Posterior cingulate gyrus (tissue), 11 donors: Measurements from ENCODE around the gene RERG.

Experiments
- DNase-seq, 10 donors: peaks; one replicate each; pipeline versions ENCODE4 v3.0.0 to v3.0.0-alpha.2; 2020 to 2021; ENCODE audit warnings: mixed read lengths in 3 of 10
- intact Hi-C: fragments of 100-400 bp; cut with DNase I; formaldehyde crosslinking; loops from one replicate; pipeline ENCODE4 v1.15.1; 2023

Gene RERG

GRCh38 chr12:15222219-15222618 lies 1.0 kb upstream of the RERG start:
- intact Hi-C loops, result no loop called here
- DNase-seq, result no peak

DNA sequence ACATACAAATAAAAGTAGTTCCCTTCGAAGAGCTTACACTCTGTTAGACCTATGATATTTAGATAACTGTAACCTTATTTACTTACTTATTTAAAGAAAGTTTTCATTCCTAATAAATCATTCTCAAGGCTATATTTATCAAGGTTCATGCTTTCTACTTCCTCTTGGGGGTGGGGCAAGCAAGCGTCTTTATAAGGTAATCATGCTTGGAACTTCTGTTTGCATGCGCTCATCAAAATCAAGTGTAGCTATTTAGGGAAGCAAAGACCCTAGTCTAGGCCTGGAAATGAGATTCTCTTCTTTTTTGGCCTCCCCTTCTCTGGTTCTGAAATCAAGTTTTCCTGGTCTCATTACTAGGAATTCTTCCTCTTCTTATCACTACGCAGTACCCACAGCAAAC lies 766 bp downstream of the RERG start:
- DNase-seq, result no peak
- intact Hi-C loops, result loop anchor here (2.0 kb wide), 1 partner anchor 376 kb away; no protein-coding TSS in a partner anchor

DNA sequence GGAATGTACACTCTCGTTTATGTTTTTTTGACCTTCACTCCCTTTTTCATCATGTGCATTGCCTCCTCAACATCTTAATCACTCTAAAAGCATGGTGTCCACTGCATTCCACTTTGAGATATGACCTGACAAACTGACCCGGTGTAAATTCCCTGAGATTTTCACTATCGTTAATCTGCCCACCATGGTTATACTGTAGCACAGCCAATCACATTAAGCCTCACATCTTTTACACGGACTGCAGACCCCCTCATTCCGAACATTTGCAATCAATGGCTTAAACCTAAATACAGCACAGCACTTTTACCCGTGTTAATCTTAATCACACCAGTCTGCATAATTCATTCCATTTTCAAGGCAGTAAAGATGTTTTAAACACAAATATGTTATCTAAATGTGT lies 2.4 kb downstream of the RERG start:
- intact Hi-C loops, result loop anchor here (5.0 kb wide), 1 partner anchor 221 kb away; no protein-coding TSS in a partner anchor
- DNase-seq, result no peak

GRCh38 chr12:15216036-15216889 lies 5.0 kb downstream of the RERG start:
- intact Hi-C loops, result loop anchor here (5.0 kb wide), 1 partner anchor 219 kb away; no protein-coding TSS in a partner anchor
- DNase-seq, result no peak

GRCh38 chr12:15214851-15215601 lies 6.2 kb downstream of the RERG start:
- intact Hi-C loops, result loop anchor here (5.0 kb wide), 1 partner anchor 218 kb away; no protein-coding TSS in a partner anchor
- no peak for DNase-seq

DNA sequence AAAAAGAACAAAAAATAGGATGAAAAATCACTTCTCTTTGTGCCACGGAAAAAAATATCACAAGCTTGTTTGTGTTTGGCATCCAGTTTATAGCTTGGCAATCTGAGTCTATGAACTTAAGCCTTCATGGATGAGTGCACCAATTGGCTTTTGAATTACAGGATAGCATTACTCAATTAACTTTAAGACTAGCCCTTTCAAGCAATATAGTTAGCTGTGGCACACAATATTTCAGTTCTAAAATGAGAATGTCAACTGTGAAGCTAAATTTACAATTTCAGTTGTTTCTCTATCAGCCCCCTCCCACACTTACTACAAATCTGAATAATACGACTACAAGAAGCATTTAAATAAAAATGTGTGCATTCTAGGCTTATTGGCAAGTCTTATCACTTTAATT lies 8.3 kb downstream of the RERG start:
- no peak for DNase-seq
- intact Hi-C loops, result no loop called here

- DNase-seq, result no peak
- intact Hi-C loops, result loop anchor here (5.0 kb wide), 1 partner anchor 52 kb away; no protein-coding TSS in a partner anchor
Measured at GRCh38 chr12:15209782-15210181, 11.4 kb downstream of the RERG start.

- intact Hi-C loops, result loop anchor here (5.0 kb wide), 1 partner anchor 52 kb away; no protein-coding TSS in a partner anchor
- no peak for DNase-seq
Measured at GRCh38 chr12:15208871-15209656, 12.2 kb downstream of the RERG start.

DNA sequence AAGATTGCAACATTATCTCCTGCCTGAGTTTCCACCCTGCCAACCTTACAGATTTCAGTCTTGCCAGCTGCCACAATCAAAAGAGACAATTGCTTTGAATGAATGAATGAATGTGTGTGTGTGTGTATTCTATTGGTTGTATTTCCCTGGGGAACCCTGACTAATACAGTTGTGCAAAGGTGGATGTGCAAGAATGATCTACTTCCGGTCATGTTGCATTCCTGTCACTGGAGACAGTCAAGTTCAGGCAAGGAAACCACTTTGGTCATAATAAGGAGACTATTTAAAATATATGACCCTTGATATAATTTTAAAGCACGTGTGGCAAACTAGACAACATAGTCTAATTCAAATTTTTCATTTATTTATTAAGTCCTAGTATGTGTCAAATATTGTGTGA lies 13.1 kb downstream of the RERG start:
- no peak for DNase-seq
- intact Hi-C loops, result loop anchor here (5.0 kb wide), 1 partner anchor 51 kb away; no protein-coding TSS in a partner anchor

DNA sequence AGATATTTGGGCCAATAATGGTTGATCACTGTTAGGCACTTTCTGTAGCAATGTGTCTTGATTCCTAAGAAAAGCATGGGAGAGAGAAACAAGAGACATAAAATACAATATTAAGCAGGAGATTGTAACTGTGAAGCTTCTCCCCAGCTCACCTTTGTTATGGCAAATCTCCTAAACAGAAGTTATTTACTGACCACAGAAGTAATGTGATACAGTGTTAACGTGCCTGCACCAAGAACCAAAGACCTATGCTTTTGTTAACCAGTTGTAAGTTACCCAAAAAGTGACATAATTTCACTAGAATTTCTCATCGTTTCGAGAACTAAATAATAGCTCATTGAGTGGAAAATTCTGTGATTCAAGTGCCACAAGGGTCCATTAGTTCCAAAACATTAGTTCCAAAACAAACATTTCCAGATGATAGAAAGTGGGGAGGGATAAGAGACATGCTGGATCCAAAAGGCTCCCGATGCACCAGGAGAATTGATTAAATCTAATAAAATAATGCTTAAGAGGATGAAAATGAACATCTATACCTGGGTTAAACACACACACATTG lies 14.3 kb downstream of the RERG start:
- DNase-seq, result no peak
- intact Hi-C loops, result loop anchor here (5.0 kb wide), 1 partner anchor 50 kb away; no protein-coding TSS in a partner anchor

GRCh38 chr12:15206338-15206737 lies 14.9 kb downstream of the RERG start:
- intact Hi-C loops, result loop anchor here (5.0 kb wide), 1 partner anchor 49 kb away; no protein-coding TSS in a partner anchor
- no peak for DNase-seq

- intact Hi-C loops, result loop anchor here (5.0 kb wide), 1 partner anchor 48 kb away; no protein-coding TSS in a partner anchor
- no peak for DNase-seq
Measured at GRCh38 chr12:15205341-15206010, 15.7 kb downstream of the RERG start.

DNA sequence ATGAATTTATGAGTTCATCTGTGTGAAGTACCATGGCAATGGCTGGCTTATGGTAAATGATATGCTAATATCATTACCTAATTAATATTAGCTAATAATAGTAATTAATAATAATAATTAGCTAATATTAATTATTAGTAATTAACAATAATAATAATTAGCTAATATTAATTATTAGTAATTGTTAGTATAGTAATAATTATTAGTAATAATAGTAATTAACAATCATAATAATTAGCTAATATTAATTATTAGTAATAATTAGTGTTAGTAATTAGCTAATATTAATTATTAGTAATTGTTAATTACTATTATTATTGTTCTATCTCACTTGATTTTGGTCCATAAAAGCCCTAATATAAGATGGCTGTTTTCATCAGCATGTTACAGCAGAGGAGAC lies 19.8 kb downstream of the RERG start:
- DNase-seq, result no peak
- intact Hi-C loops, result no loop called here

GRCh38 chr12:15201056-15201455 lies 20.2 kb downstream of the RERG start:
- intact Hi-C loops, result no loop called here
- DNase-seq, result no peak

- intact Hi-C loops, result no loop called here
- no peak for DNase-seq
Measured at GRCh38 chr12:15200641-15201040, 20.6 kb downstream of the RERG start.

GRCh38 chr12:15199930-15200329 lies 21.3 kb downstream of the RERG start:
- DNase-seq, result no peak
- intact Hi-C loops, result no loop called here

GRCh38 chr12:15196678-15197505 lies 24.3 kb downstream of the RERG start:
- no peak for DNase-seq
- intact Hi-C loops, result no loop called here

- intact Hi-C loops, result no loop called here
- no peak for DNase-seq
Measured at GRCh38 chr12:15196221-15196620, 25.0 kb downstream of the RERG start.
